Mammary epithelial cell (primary cell): ENCODE measurements around the gene IL31.

Experiments
- EZH2 ChIP-seq: IDR thresholded peaks from 2 replicates; pipeline ENCODE4 v1.6.1; 2012; ENCODE audit warnings: low read length, inconsistent platforms, borderline replicate concordance
- TF ChIP-seq, protein P1 (sequence below), 2 donors: IDR thresholded peaks in 1 of 2; conservative IDR thresholded peaks in 1 of 2; 2 replicates each; pipeline ENCODE4 v1.5.1; 2011 to 2012; ENCODE audit warnings: inconsistent platforms in 2 of 2, low read length in 2 of 2, mild to moderate bottlenecking in 2 of 2, control low read depth in 1 of 2, low read depth in 1 of 2; ENCODE audit not compliant: insufficient read depth in 1 of 2; ENCODE audit errors: extremely low read depth in 1 of 2

DNA sequence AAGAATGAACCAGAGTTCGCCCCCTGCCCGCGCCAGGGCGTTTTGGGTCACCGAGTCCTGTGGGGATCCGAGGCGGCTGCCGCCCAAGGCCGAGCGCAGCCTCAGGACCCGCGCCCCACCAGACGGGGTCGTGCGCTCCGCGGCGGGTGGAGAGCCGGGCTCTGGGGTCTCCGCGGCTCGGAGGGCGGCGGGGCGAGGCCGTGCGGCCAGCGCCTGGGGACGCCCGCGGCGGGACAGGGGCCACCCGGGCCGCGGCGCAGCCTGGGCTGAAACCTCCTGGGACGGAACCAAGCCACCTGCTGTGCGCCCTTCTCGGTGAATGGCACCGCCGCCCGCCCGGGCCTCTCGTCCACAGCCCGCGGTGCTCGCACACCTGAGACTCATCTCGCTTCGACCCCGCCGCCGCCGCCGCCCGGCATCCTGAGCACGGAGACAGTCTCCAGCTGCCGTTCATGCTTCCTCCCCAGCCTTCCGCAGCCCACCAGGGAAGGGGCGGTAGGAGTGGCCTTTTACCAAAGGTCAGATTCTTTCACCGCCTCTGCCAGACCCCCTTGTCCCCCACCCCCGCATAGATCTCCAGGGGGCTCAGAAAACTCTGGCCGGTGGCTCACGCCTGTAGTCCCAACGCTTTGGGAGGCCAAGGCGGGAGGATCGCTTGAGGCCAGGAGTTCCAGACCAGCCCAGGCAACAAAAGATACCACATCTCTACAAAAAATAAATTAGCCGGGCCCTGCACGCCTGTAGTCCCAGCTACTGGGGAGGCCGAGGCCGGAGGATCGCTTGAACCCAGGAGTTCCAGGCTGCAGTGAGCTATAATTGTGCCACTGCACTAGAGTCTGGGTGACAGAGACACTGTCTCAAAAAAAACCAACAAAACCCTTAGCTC is 30.4 kb upstream of the IL31 start:
- TF ChIP-seq, protein P1, sequence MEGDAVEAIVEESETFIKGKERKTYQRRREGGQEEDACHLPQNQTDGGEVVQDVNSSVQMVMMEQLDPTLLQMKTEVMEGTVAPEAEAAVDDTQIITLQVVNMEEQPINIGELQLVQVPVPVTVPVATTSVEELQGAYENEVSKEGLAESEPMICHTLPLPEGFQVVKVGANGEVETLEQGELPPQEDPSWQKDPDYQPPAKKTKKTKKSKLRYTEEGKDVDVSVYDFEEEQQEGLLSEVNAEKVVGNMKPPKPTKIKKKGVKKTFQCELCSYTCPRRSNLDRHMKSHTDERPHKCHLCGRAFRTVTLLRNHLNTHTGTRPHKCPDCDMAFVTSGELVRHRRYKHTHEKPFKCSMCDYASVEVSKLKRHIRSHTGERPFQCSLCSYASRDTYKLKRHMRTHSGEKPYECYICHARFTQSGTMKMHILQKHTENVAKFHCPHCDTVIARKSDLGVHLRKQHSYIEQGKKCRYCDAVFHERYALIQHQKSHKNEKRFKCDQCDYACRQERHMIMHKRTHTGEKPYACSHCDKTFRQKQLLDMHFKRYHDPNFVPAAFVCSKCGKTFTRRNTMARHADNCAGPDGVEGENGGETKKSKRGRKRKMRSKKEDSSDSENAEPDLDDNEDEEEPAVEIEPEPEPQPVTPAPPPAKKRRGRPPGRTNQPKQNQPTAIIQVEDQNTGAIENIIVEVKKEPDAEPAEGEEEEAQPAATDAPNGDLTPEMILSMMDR (conservative IDR thresholded peaks at IDR 0.05 in 1 of 2, IDR thresholded peaks at IDR 0.05 in 1 of 2; ENCODE audit: extremely low read depth in 1 of 2, insufficient read depth in 1 of 2, low read depth in 1 of 2, low read length in 2 of 2): no peak
- TF ChIP-seq EZH2: no peak
